Measurements from ENCODE around the gene CNPPD1. TPM values are rescaled to one million over a fixed set of nuclear protein-coding genes. Genes with fewer than 3 reads are reported as not detected.
A peak's percentile ranks its signal among the peaks of the same experiment; 100 is the strongest.

The CNPPD1 gene
- total RNA-seq, 3 donors from 2014 or later: 90.4 to 138 (median 110) TPM

DNA sequence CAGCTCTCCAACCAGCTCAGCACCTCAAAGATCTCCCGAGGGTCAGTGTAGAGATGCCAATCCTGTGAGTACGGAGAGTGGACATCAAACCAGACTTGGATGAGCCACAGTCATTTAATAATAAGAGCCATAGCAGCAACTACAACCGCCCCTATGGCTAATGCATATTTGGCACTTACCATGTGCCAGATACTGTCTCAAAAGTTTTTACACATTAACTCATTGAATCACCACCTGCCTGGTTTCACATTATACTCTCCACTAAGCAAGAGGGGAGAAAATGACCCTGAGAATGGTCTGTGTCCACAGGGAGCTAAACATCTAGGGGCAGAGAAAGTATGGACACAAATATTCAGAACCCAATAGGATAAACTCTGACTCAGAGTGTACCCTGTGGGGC, 2.6 kb downstream of the CNPPD1 start:
- DNase-seq: no peak
- Histone ChIP-seq H3K4me3 (no peak overlapping the region), H3K9me3 (no peaks in the 10 kb centered on the region), H3K36me3 (ENCODE audit: low read depth) (no peaks in the 10 kb centered on the region), H3K4me1 (ENCODE audit: low read depth) (peaks cover 28% of the 10 kb centered on the region)
- TF ChIP-seq, protein P1, sequence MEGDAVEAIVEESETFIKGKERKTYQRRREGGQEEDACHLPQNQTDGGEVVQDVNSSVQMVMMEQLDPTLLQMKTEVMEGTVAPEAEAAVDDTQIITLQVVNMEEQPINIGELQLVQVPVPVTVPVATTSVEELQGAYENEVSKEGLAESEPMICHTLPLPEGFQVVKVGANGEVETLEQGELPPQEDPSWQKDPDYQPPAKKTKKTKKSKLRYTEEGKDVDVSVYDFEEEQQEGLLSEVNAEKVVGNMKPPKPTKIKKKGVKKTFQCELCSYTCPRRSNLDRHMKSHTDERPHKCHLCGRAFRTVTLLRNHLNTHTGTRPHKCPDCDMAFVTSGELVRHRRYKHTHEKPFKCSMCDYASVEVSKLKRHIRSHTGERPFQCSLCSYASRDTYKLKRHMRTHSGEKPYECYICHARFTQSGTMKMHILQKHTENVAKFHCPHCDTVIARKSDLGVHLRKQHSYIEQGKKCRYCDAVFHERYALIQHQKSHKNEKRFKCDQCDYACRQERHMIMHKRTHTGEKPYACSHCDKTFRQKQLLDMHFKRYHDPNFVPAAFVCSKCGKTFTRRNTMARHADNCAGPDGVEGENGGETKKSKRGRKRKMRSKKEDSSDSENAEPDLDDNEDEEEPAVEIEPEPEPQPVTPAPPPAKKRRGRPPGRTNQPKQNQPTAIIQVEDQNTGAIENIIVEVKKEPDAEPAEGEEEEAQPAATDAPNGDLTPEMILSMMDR (IDR thresholded peaks at IDR 0.05): no peak
- no peak for ATAC-seq
- intact Hi-C loops (cut with DNase I, micrococcal nuclease): no loop called here

DNA sequence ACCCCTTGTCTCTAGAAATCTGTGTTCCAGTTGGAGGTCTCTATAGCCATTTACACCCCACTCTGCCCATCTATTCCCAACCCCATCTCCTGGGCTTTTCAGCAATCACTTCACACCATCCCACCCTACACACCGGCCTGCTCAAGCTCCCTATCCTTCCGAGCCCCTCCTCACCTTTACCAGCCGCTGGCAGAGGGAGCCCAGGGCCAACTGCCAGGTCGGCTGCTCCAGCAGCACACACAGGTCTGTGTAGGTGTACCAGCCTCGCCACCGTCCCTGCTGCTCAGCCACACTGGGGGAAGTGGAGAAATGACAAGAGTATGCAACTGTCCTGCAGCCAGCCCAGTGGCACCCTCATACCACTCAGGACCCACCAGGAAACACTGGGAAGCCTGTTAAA, 3.5 kb downstream of the CNPPD1 start:
- Histone ChIP-seq H3K4me3 (no peak overlapping the region), H3K9me3 (no peaks in the 10 kb centered on the region), H3K36me3 (ENCODE audit: low read depth) (no peaks in the 10 kb centered on the region), H3K4me1 (ENCODE audit: low read depth) (peaks cover 25% of the 10 kb centered on the region)
- intact Hi-C loops (cut with DNase I, micrococcal nuclease): no loop called here
- no peak for ATAC-seq
- TF ChIP-seq, protein P1 (IDR thresholded peaks at IDR 0.05): no peak
- no peak for DNase-seq

DNA sequence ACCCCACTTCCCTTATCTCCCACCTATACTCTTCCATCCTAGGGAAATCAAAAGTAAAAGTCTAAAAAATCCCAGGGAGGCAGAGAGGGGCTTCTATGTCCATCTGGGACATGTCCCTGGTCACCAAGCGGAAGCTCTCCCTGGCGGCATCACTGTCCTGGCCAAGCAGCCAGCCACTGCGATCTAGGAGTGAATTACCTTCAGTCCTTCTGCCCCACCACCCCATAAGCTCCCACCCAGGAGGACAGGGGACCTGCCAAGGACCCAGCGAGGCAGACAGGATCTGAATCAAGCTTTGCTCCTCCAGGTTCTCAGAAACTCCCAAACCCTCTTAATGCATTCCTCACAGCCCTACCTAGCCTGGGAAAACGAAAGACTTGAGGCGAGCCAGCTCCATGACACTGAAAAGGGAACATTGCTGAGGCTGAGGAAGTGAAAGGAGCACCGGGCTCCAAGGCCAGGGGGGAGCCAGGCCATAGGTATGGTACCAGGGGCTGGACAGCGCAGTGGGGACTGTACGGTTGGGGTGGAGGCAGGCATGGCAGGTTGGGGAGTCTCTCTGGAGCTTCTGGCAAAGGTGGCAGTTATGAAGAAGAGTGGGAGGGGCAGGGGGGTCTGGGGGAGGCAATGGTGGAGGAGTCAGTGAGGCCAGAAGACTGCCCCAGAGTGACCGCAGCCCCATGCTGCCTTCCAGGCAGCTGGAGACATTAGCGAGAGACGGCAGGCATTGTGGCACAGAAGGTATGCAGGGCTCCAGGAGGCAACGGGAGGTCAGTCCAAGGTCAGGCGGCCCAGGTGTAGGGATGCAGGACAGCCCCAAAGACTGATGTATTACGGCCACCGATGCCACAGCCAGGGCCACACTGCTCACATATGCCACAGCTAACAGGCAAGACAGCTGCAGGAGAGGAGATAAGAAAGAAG, 4.2 kb downstream of the CNPPD1 start:
- no peak overlapping the region for H3K4me3 ChIP-seq
- ATAC-seq: no peak
- TF ChIP-seq, protein P1 (IDR thresholded peaks at IDR 0.05): no peak
- H3K36me3 ChIP-seq (ENCODE audit: low read depth): no peaks in the 10 kb centered on the region
- no peaks in the 10 kb centered on the region for H3K9me3 ChIP-seq
- DNase-seq: no peak
- intact Hi-C loops (cut with DNase I, micrococcal nuclease): no loop called here
- peaks cover 25% of the 10 kb centered on the region for H3K4me1 ChIP-seq (ENCODE audit: low read depth)

DNA sequence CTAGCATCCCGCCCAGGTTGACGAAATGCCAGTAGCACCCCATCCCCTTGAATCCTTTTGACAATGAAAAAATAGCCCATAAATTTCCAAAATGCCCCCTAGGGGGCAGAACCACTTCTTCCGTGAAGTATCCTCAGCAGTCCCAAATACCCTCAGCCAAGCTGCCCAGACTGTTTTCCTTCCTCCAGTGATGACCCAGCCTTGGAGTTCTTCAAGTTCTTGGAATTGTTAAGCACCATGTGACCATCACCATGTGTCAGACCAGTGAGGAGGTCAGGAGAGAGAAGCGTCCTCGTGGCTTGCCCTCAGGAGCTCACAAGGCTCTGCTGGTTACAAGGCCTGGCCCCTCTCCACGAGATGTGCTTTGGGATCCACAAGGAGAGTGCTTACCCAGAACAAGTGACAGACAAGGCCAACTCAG, 5.5 kb downstream of the CNPPD1 start:
- peak in 1 of 3 donors; percentile 73 for DNase-seq
- ATAC-seq: peak; percentile 51
- intact Hi-C loops (cut with DNase I, micrococcal nuclease): no loop called here
- TF ChIP-seq, protein P1 (IDR thresholded peaks at IDR 0.05): peak; percentile 40
- Histone ChIP-seq H3K4me3 (no peak overlapping the region), H3K4me1 (ENCODE audit: low read depth) (peaks cover 25% of the 10 kb centered on the region), H3K36me3 (ENCODE audit: low read depth) (no peaks in the 10 kb centered on the region), H3K9me3 (no peaks in the 10 kb centered on the region)

DNA sequence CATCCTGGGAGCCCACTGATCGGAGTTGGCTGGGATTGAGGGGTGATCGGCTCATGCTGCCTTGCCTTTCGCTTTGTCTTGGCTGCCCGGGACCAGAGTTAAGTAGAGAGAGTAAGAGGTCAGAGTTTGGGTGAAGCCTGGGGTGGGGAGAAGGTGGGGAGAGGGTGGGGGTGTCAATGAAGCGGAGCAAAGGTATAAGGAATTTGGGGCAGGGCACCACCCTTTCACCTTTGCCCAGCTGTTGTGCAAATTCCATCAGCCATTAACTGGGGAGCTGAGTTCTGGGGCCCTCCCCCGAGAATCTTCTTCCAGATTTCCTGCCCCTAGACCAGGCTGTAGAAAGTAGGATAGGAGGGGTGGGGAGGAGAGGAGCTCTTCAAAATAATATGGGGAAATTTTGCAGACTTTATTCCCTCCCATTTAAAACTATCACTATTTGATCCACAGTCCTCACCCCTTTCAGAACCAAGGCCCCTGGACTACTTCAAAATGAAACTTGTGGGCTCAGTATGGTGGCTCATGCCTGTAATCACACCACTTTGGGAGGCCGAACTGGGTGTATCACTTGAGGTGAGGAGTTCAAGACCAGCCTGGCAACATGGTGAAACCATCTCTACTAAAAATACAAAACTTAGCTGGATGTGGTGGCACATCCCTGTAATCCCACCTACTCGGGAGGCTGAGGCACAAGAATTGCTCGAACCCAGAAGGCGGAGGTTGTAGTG, 6.6 kb downstream of the CNPPD1 start, which contains the start of gene SLC23A3:
SLC23A3 (minus strand) TSS at position 100 of the 725 bp plus-strand sequence; CDS start at position 55, 45 bp downstream.
- Histone ChIP-seq H3K36me3 (ENCODE audit: low read depth) (no peaks in the 10 kb centered on the region), H3K4me1 (ENCODE audit: low read depth) (peaks cover 16% of the 10 kb centered on the region), H3K9me3 (no peaks in the 10 kb centered on the region), H3K4me3 (no peak within 1 kb of the TSS)
- no peak for DNase-seq
- intact Hi-C loops (cut with DNase I, micrococcal nuclease): loop anchor here in 1 of 2 donors (10.0 kb wide), 2 partner anchors 45 to 135 kb away; partner anchors contain the start of genes ABCB6 and PTPRN
- TF ChIP-seq, protein P1 (IDR thresholded peaks at IDR 0.05): no peak
- ATAC-seq: peak; percentile 60

All from mucosa of descending colon (tissue), 3 donors.